PC-9 (cell line): ENCODE results near the gene APH1A. TPM values are rescaled to one million over a fixed set of nuclear protein-coding genes. Genes with fewer than 3 reads are reported as not detected.

Experiments used
- BruUV-seq: library from RNA; stranded (reverse); fragments of 400-500 nt; replicated peaks from 2 replicates; lab custom pipeline; 2021; lab: Mats Ljungman, UMichigan
- CTCF ChIA-PET: fragments of 300-600 bp; sonication (Branson Sonifier 250); formaldehyde crosslinking; loops from one replicate; lab custom pipeline; 2022; ENCODE audit warnings: antibody characterized with exemption; lab: Charles Lee
- POLR2A ChIA-PET: fragments of 300-600 bp; sonication (Branson Sonifier 250); formaldehyde crosslinking; loops from one replicate; lab custom pipeline; 2022; ENCODE audit warnings: antibody characterized with exemption; ENCODE audit not compliant: unreplicated experiment; lab: Charles Lee
- DNase-seq, 2 experiments: peaks; one replicate each; pipeline versions ENCODE4 v3.0.0 to v3.0.0-alpha.2; 2015 to 2022; ENCODE audit warnings: mixed read lengths in 1 of 2
- H2AFZ ChIP-seq: fragments of 200-600 bp; sonication (generic); 2 replicates; pipeline ENCODE4 v1.8.1; 2017; ENCODE audit warnings: antibody characterized with exemption
- H3F3A ChIP-seq: fragments of 200-600 bp; sonication (generic); 2 replicates; pipeline ENCODE4 v1.8.1; 2017; ENCODE audit warnings: antibody characterized with exemption, mild to moderate bottlenecking, low read depth; ENCODE audit not compliant: insufficient read depth
- H3K27ac ChIP-seq: fragments of 200-600 bp; sonication (generic); 2 replicates; pipeline ENCODE4 v1.6.1; 2016; ENCODE audit warnings: mixed run types
- H3K27me3 ChIP-seq: fragments of 200-600 bp; sonication (generic); 2 replicates; pipeline ENCODE4 v1.6.1; 2016; ENCODE audit warnings: low read depth, mixed run types; ENCODE audit not compliant: insufficient read depth
- H3K36me3 ChIP-seq: fragments of 200-600 bp; sonication (generic); 2 replicates; pipeline ENCODE4 v1.6.1; 2016; ENCODE audit warnings: low read depth, mixed run types
- H3K4me1 ChIP-seq: fragments of 200-600 bp; sonication (generic); replicated peaks from 2 replicates; pipeline ENCODE4 v1.6.1; 2016; ENCODE audit warnings: mixed run types; ENCODE audit not compliant: insufficient read depth
- H3K4me2 ChIP-seq: fragments of 200-600 bp; sonication (generic); 2 replicates; pipeline ENCODE4 v1.6.1; 2017; ENCODE audit warnings: mixed run types
- H3K4me3 ChIP-seq: fragments of 200-600 bp; sonication (generic); 2 replicates; pipeline ENCODE4 v1.6.1; 2016; ENCODE audit warnings: mixed run types
- H3K79me2 ChIP-seq: fragments of 200-600 bp; sonication (generic); 2 replicates; pipeline ENCODE4 v1.6.1; 2017; ENCODE audit warnings: low read depth, mixed run types
- H3K9me2 ChIP-seq: fragments of 200-600 bp; sonication (generic); 2 replicates; pipeline ENCODE4 v1.8.1; 2017; ENCODE audit warnings: mild to moderate bottlenecking; ENCODE audit not compliant: insufficient read depth
- H3K9me3 ChIP-seq: fragments of 200-600 bp; sonication (generic); 2 replicates; pipeline ENCODE4 v1.8.1; 2016; ENCODE audit warnings: low read depth; ENCODE audit not compliant: insufficient read depth
- H4K20me1 ChIP-seq: fragments of 200-600 bp; sonication (generic); 2 replicates; pipeline ENCODE4 v1.8.1; 2017; ENCODE audit not compliant: insufficient read depth
- EZH2 ChIP-seq: fragments of 200-600 bp; sonication (generic); IDR thresholded peaks from 2 replicates; pipeline ENCODE4 v1.8.0; 2017; ENCODE audit warnings: antibody characterized with exemption, low read depth
- intact Hi-C: fragments of 100-400 bp; cut with micrococcal nuclease; formaldehyde crosslinking; loops from one replicate; pipeline ENCODE4 v1.10.0; 2022; ENCODE audit not compliant: unreplicated experiment
- total RNA-seq: library from RNA; stranded (reverse); gene quantifications from 2 replicates; pipeline ENCODE4 v1.2.3, GENCODE V29; 2021
- TF ChIP-seq, protein P1 (sequence below): fragments of 200-600 bp; sonication (generic); conservative IDR thresholded peaks from 2 replicates; pipeline ENCODE4 v1.6.1; 2017; ENCODE audit warnings: mixed run types, antibody characterized with exemption, mild to moderate bottlenecking, moderate library complexity

APH1A gene
- total RNA-seq, 1 experiment from 2014 or later: 173 TPM

DNA sequence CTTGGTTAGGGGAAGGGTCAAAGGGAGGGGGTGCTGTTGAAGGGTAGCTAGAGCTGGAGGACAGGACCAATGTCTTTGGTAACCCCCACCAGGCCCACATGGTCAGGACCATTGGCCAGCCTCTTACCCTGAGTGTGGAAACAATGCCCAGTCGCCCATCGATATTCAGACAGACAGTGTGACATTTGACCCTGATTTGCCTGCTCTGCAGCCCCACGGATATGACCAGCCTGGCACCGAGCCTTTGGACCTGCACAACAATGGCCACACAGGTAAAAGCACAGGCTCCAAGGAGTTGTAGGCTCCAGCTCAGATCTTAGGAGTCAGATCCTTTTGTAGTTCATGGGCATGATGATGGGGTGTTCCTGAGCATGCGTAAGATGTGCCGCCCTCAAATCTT lies 7.4 kb downstream of the APH1A start:
- POLR2A ChIA-PET: interaction anchor here (0.7 kb wide), 1 partner anchor 868 kb away, joined by 3 read pairs; no protein-coding TSS in a partner anchor
- H3K27ac ChIP-seq: peak overlapping the region; percentile 83
- no peak overlapping the region for H2AFZ ChIP-seq
- intact Hi-C loops: loop anchor here (10.0 kb wide), 1 partner anchor 303 kb away; no protein-coding TSS in a partner anchor
- no peaks in the 10 kb centered on the region for H3K9me2 ChIP-seq
- H4K20me1 ChIP-seq: no peaks in the 10 kb centered on the region
- peak overlapping the region; percentile 60 for H3K4me2 ChIP-seq
- H3F3A ChIP-seq: peaks cover 56% of the 10 kb centered on the region
- no peak for DNase-seq
- no peaks in the 10 kb centered on the region for H3K9me3 ChIP-seq
- CTCF ChIA-PET: interaction anchor here (0.5 kb wide), 1 partner anchor 27 kb away, joined by 3 read pairs; no protein-coding TSS in a partner anchor
- H3K79me2 ChIP-seq: no peaks in the 10 kb centered on the region; the same call in 1 of the 2 replicates
- no TSS peak for BruUV-seq
- H3K36me3 ChIP-seq: peaks cover 10% of the 10 kb centered on the region; the same call in 1 of the 2 replicates
- no peak overlapping the region for H3K4me3 ChIP-seq
- H3K4me1 ChIP-seq: peaks cover 59% of the 10 kb centered on the region
- TF ChIP-seq EZH2: no peak
- TF ChIP-seq, protein P1, sequence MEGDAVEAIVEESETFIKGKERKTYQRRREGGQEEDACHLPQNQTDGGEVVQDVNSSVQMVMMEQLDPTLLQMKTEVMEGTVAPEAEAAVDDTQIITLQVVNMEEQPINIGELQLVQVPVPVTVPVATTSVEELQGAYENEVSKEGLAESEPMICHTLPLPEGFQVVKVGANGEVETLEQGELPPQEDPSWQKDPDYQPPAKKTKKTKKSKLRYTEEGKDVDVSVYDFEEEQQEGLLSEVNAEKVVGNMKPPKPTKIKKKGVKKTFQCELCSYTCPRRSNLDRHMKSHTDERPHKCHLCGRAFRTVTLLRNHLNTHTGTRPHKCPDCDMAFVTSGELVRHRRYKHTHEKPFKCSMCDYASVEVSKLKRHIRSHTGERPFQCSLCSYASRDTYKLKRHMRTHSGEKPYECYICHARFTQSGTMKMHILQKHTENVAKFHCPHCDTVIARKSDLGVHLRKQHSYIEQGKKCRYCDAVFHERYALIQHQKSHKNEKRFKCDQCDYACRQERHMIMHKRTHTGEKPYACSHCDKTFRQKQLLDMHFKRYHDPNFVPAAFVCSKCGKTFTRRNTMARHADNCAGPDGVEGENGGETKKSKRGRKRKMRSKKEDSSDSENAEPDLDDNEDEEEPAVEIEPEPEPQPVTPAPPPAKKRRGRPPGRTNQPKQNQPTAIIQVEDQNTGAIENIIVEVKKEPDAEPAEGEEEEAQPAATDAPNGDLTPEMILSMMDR: no peak
- no peaks in the 10 kb centered on the region for H3K27me3 ChIP-seq

DNA sequence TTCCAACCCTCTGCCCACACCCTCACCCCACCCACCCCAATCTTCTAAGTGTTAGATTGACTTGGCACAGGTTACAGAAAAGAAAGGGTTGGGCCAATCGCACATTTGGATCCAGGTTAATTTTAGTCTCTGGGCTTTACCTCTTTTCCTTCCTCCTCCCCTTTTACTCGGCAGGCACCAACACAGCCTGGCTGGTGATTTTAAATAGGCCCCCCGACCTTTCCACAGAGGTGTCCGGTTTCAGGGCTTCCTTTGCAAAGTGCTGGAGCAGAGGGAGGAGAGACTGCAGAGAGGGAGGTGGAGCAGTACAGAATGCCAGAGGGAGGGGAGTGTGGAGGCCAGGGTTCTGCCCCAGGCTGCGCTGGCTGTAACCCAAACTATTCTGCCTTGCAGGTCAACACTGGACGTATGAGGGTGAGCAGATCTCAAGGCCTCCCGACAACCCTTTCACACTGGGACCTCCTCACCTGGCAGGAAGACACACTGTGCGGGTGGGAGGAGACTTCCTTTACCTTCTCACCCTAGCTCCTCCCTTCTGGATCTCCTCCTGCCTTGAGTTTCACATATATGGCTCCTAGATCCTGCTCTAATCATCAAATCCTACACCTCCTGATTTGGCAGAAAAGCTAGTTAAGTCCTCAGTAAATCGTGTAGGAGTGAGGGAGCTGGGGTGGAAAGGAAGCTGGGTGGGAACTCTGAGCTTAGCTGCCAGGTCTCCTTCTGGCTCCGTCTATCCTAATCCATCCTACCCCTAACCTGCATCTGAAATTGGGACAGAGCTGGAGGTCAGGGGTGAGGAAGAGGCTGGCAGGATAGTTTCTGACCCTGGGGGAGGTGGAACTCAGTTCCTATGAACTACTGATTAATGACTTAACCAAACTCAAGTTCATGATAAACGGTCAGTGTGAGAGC lies 8.8 kb downstream of the APH1A start:
- H3K36me3 ChIP-seq: no peaks in the 10 kb centered on the region
- intact Hi-C loops: loop anchor here (5.0 to 10.0 kb wide), 7 partner anchors 62 to 897 kb away; partner anchors contain the start of genes CERS2, MINDY1, PRPF3 and PRUNE1
- H3K9me3 ChIP-seq: no peaks in the 10 kb centered on the region
- no peaks in the 10 kb centered on the region for H4K20me1 ChIP-seq
- no peaks in the 10 kb centered on the region for H3K79me2 ChIP-seq
- BruUV-seq: no TSS peak
- H3K9me2 ChIP-seq: no peaks in the 10 kb centered on the region
- H3K4me3 ChIP-seq: peak overlapping the region; percentile 44; the same call in 1 of the 2 replicates
- H3K4me1 ChIP-seq: peaks cover 68% of the 10 kb centered on the region
- ChIA-PET CTCF (interaction anchor here (1.0 kb wide), 1 partner anchor 21 kb away, joined by 3 read pairs; no protein-coding TSS in a partner anchor), POLR2A (interaction anchor here (0.5 to 0.8 kb wide), 6 partner anchors 9 to 742 kb away, joined by 3 to 5 read pairs (median 4); partner anchors contain the start of genes APH1A and RPRD2)
- H3K4me2 ChIP-seq: peak overlapping the region; percentile 80
- peak overlapping the region; percentile 49; the same call in 1 of the 2 replicates for H2AFZ ChIP-seq
- no peaks in the 10 kb centered on the region for H3K27me3 ChIP-seq
- peaks cover 55% of the 10 kb centered on the region for H3F3A ChIP-seq
- no peak for TF ChIP-seq EZH2
- TF ChIP-seq, protein P1: no peak
- peak overlapping the region; percentile 71 for H3K27ac ChIP-seq
- DNase-seq: peak; percentile 85 to 95

DNA sequence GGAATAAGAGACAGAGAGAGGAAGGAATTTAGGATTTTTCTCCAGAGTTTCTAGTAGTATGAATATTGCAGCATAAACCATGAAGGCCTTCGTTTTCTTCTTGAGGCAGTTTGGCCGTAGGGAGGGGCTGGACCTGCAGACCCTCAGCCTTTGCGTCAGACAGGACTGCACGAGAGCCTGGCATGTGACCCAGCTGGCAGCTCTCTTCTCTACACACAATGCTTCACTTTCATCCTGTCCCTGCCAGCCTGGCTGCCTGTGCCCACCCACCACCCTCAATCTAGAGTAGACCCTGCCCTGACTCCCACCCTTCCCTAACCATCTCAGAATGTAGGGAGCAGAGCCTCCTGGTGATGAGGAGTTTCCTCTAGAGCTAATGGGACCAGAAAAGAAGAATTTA lies 9.6 kb downstream of the APH1A start:
- no peak overlapping the region for H2AFZ ChIP-seq
- intact Hi-C loops: loop anchor here (5.0 to 10.0 kb wide), 6 partner anchors 63 to 898 kb away; partner anchors contain the start of genes CERS2, MINDY1, PRPF3 and PRUNE1
- no peaks in the 10 kb centered on the region for H4K20me1 ChIP-seq
- no TSS peak for BruUV-seq
- H3K79me2 ChIP-seq: no peaks in the 10 kb centered on the region
- POLR2A ChIA-PET: interaction anchor here (0.6 kb wide), 1 partner anchor 742 kb away, joined by 4 read pairs; no protein-coding TSS in a partner anchor
- CTCF ChIA-PET: no interaction called here
- H3K4me3 ChIP-seq: no peak overlapping the region
- H3K27me3 ChIP-seq: no peaks in the 10 kb centered on the region
- no peaks in the 10 kb centered on the region for H3K36me3 ChIP-seq
- no peaks in the 10 kb centered on the region for H3K9me3 ChIP-seq
- 0 out of 2 replicates have a peak overlapping the region, but pooled peaks have one; percentile 71 for H3K27ac ChIP-seq
- H3K4me2 ChIP-seq: peak overlapping the region; percentile 80
- TF ChIP-seq, protein P1: no peak
- TF ChIP-seq EZH2: no peak
- no peaks in the 10 kb centered on the region for H3K9me2 ChIP-seq
- H3F3A ChIP-seq: peaks cover 47% of the 10 kb centered on the region
- H3K4me1 ChIP-seq: peaks cover 64% of the 10 kb centered on the region
- DNase-seq: no peak
